PC-3 (cell line): ENCODE measurements around the gene XKR8.

ENCODE experiments used
- CTCF ChIP-seq: fragments of 300-600 bp; sonication (generic); conservative IDR thresholded peaks from 2 replicates; pipeline ENCODE4 v1.5.1; 2017; ENCODE audit warnings: antibody characterized with exemption, low read depth, mild to moderate bottlenecking, low read length
- EZH2phosphoT487 ChIP-seq: fragments of 300-600 bp; sonication (generic); IDR thresholded peaks from 2 replicates; pipeline ENCODE4 v1.6.1; 2018; ENCODE audit warnings: mild to moderate bottlenecking, antibody characterized with exemption, low read length, borderline replicate concordance

- TF ChIP-seq CTCF: no peak
- TF ChIP-seq EZH2phosphoT487: no peak
Observed at GRCh38 chr1:27973771-27974416, 14.1 kb downstream of the XKR8 start.
